ENCODE results near the gene ADTRP.

Gene ADTRP

DNA sequence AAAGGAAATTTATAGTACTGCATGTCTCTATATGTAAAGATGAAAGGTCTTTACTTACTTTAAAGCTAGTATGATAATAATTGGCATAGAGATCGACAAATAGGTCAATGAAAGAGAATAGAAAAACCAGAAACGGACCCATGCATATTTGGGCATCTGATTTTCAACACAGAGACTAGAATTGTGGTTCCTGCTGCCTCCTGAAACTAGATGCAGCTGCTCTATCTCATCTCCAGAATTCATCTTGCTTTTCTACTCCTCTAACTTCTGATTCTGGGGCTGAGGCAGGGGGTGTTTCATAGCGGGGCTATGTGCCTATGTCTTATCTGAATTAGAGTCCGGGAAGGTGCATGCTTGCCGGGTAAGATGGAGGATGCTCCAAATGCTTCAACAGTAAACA lies 105.9 kb downstream of the ADTRP start:
- no peak overlapping the region for H3K9ac ChIP-seq (ENCODE audit: low read depth in 1 of 2, low read length in 2 of 2)
- H3K9me3 ChIP-seq (ENCODE audit: control insufficient read depth in 2 of 2, low read length in 2 of 2), result no peaks in the 10 kb centered on the region
- H3K27me3 ChIP-seq (ENCODE audit: control insufficient read depth in 2 of 2, insufficient read depth in 2 of 2, low read length in 2 of 2), result no peaks in the 10 kb centered on the region
- no peak overlapping the region for H3K27ac ChIP-seq (ENCODE audit: low read depth in 2 of 2, low read length in 2 of 2)
- no peak overlapping the region for H3K4me3 ChIP-seq (ENCODE audit: low read length in 2 of 2)
- no peaks in the 10 kb centered on the region for H3K4me1 ChIP-seq (ENCODE audit: control insufficient read depth in 2 of 2, insufficient read depth in 2 of 2, low read length in 2 of 2)
- no peaks in the 10 kb centered on the region for H3K36me3 ChIP-seq (ENCODE audit: control insufficient read depth in 2 of 2, insufficient read depth in 2 of 2, low read length in 2 of 2)

GRCh38 chr6:11672256-11672655 lies 106.3 kb downstream of the ADTRP start:
- Histone ChIP-seq H3K4me3 (ENCODE audit: low read length in 2 of 2) (no peak overlapping the region), H3K9me3 (ENCODE audit: control insufficient read depth in 2 of 2, low read length in 2 of 2) (no peaks in the 10 kb centered on the region), H3K27ac (ENCODE audit: low read depth in 2 of 2, low read length in 2 of 2) (no peak overlapping the region), H3K4me1 (ENCODE audit: control insufficient read depth in 2 of 2, insufficient read depth in 2 of 2, low read length in 2 of 2) (no peaks in the 10 kb centered on the region), H3K9ac (ENCODE audit: low read depth in 1 of 2, low read length in 2 of 2) (no peak overlapping the region), H3K27me3 (ENCODE audit: control insufficient read depth in 2 of 2, insufficient read depth in 2 of 2, low read length in 2 of 2) (no peaks in the 10 kb centered on the region), H3K36me3 (ENCODE audit: control insufficient read depth in 2 of 2, insufficient read depth in 2 of 2, low read length in 2 of 2) (no peaks in the 10 kb centered on the region)

DNA sequence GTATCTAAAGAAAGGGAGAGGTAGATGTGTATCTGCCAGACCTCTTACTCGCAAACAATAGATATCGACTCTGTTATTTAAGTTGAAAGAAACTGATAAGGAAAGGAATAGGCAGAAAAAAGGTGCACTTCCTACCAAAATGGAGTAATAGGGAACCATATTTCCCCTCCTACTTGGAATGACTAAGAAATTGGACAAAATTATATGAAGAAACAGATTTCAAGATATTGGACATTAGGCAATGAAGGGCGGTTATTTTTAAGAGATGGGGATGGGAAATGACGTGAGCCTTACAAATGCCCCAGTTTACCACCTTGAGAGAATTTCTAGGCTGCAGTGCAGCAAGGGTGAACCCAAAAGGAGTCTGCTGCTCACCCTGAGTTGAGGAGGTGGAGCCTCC lies 108.9 kb downstream of the ADTRP start:
- Histone ChIP-seq H3K27me3 (ENCODE audit: control insufficient read depth in 2 of 2, insufficient read depth in 2 of 2, low read length in 2 of 2) (no peaks in the 10 kb centered on the region), H3K4me3 (ENCODE audit: low read length in 2 of 2) (no peak overlapping the region), H3K9ac (ENCODE audit: low read depth in 1 of 2, low read length in 2 of 2) (no peak overlapping the region), H3K9me3 (ENCODE audit: control insufficient read depth in 2 of 2, low read length in 2 of 2) (no peaks in the 10 kb centered on the region), H3K4me1 (ENCODE audit: control insufficient read depth in 2 of 2, insufficient read depth in 2 of 2, low read length in 2 of 2) (no peaks in the 10 kb centered on the region), H3K36me3 (ENCODE audit: control insufficient read depth in 2 of 2, insufficient read depth in 2 of 2, low read length in 2 of 2) (no peaks in the 10 kb centered on the region), H3K27ac (ENCODE audit: low read depth in 2 of 2, low read length in 2 of 2) (no peak overlapping the region)

DNA sequence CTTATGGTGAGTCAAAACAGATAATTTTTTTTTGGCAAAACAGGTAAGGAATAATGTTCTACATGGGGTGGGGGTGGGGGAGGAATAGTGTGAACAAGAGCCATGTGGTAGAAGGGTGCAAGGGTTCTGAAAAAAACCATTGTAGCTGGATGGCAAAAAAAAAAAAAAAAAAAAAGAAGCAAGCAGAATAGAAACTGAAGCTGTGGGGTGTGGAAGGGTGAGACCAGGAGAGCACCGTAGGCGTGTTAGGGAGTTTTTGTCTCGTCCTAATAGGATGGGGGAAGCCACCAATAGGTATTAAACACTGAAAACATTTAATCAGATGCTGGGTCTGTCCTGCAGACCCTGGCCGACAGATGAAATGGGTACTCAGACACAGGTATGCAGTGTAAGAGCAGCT lies 110.1 kb downstream of the ADTRP start:
- Histone ChIP-seq H3K4me3 (ENCODE audit: low read length in 2 of 2) (no peak overlapping the region), H3K4me1 (ENCODE audit: control insufficient read depth in 2 of 2, insufficient read depth in 2 of 2, low read length in 2 of 2) (no peaks in the 10 kb centered on the region), H3K27ac (ENCODE audit: low read depth in 2 of 2, low read length in 2 of 2) (no peak overlapping the region), H3K36me3 (ENCODE audit: control insufficient read depth in 2 of 2, insufficient read depth in 2 of 2, low read length in 2 of 2) (no peaks in the 10 kb centered on the region), H3K9me3 (ENCODE audit: control insufficient read depth in 2 of 2, low read length in 2 of 2) (no peaks in the 10 kb centered on the region), H3K9ac (ENCODE audit: low read depth in 1 of 2, low read length in 2 of 2) (no peak overlapping the region), H3K27me3 (ENCODE audit: control insufficient read depth in 2 of 2, insufficient read depth in 2 of 2, low read length in 2 of 2) (no peaks in the 10 kb centered on the region)

GRCh38 chr6:11667876-11668275 lies 110.7 kb downstream of the ADTRP start:
- no peak overlapping the region for H3K9ac ChIP-seq (ENCODE audit: low read depth in 1 of 2, low read length in 2 of 2)
- no peaks in the 10 kb centered on the region for H3K36me3 ChIP-seq (ENCODE audit: control insufficient read depth in 2 of 2, insufficient read depth in 2 of 2, low read length in 2 of 2)
- H3K27ac ChIP-seq (ENCODE audit: low read depth in 2 of 2, low read length in 2 of 2), result no peak overlapping the region
- no peaks in the 10 kb centered on the region for H3K4me1 ChIP-seq (ENCODE audit: control insufficient read depth in 2 of 2, insufficient read depth in 2 of 2, low read length in 2 of 2)
- no peaks in the 10 kb centered on the region for H3K9me3 ChIP-seq (ENCODE audit: control insufficient read depth in 2 of 2, low read length in 2 of 2)
- no peaks in the 10 kb centered on the region for H3K27me3 ChIP-seq (ENCODE audit: control insufficient read depth in 2 of 2, insufficient read depth in 2 of 2, low read length in 2 of 2)
- no peak overlapping the region for H3K4me3 ChIP-seq (ENCODE audit: low read length in 2 of 2)

DNA sequence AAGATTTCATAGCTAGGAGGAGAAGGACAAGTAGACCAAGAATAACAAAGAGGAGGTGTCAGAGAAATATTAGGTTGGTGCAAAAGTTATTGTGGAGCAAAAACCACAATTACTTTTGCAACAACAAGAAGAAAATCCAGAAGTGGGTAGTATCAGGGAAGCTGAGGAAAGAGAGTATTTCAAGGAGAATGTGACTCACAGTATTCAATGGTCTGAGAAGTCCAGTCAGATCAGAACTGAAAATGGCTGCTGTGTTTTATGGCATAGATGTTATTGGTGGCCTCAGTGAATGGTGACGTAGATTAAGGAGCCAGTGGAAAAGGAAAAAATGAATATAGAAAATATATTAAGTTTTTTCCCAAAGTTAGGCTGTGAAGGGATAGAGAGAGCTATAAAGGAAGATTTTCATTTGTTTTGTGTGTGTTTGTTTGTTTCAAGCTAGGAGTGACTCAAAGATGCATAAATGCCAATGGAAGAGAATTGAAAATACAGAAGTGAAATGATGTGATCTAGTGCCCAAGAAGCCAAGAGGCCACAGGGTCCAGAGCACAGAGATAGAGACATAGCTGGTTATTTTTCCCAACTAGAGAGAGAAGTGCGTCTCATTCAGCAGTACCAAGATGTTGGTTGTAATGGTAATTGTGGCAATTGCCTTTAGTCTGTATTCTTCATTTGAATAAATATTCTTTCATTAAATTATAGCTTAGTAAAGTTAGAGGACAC lies 112.8 kb downstream of the ADTRP start:
- Histone ChIP-seq H3K4me3 (ENCODE audit: low read length in 2 of 2) (no peak overlapping the region), H3K9me3 (ENCODE audit: control insufficient read depth in 2 of 2, low read length in 2 of 2) (no peaks in the 10 kb centered on the region), H3K9ac (ENCODE audit: low read depth in 1 of 2, low read length in 2 of 2) (no peak overlapping the region), H3K27ac (ENCODE audit: low read depth in 2 of 2, low read length in 2 of 2) (no peak overlapping the region), H3K27me3 (ENCODE audit: control insufficient read depth in 2 of 2, insufficient read depth in 2 of 2, low read length in 2 of 2) (no peaks in the 10 kb centered on the region), H3K4me1 (ENCODE audit: control insufficient read depth in 2 of 2, insufficient read depth in 2 of 2, low read length in 2 of 2) (no peaks in the 10 kb centered on the region), H3K36me3 (ENCODE audit: control insufficient read depth in 2 of 2, insufficient read depth in 2 of 2, low read length in 2 of 2) (no peaks in the 10 kb centered on the region)

All from mucosa of rectum (tissue), 2 donors.